BLaER1 treated with 17β-estradiol and CSF1 and Interleukin-3, amounts not matched to agents 10 nM and 100 nM (cell line): Measurements from ENCODE around the gene HNRNPM.
"Not testable (repeated sequence)": the region's sequence is repeated elsewhere in the genome, so short reads cannot be mapped to it uniquely, and the experiment has no call there.

ENCODE experiments used
- H3K27ac ChIP-seq, 11 experiments: shearing (Covaris generic); formaldehyde crosslinking; 2 replicates each; pipeline ENCODE4 v1.8.1; 2022
- H3K27me3 ChIP-seq, 11 experiments: shearing (Covaris generic); formaldehyde crosslinking; 2 replicates each; pipeline ENCODE4 v1.8.1; 2022
- H3K36me3 ChIP-seq, 11 experiments: shearing (Covaris generic); formaldehyde crosslinking; 2 replicates each; pipeline ENCODE4 v1.8.1; 2022
- H3K4me1 ChIP-seq, 10 experiments: shearing (Covaris generic); formaldehyde crosslinking; 2 replicates each; pipeline ENCODE4 v1.8.1; 2022
- H3K4me2 ChIP-seq, 11 experiments: shearing (Covaris generic); formaldehyde crosslinking; 2 replicates each; pipeline ENCODE4 v1.8.1; 2022
- H3K4me3 ChIP-seq, 10 experiments: shearing (Covaris generic); formaldehyde crosslinking; 2 replicates each; pipeline ENCODE4 v1.8.1; 2022
- H3K9ac ChIP-seq, 11 experiments: shearing (Covaris generic); formaldehyde crosslinking; 2 replicates each; pipeline ENCODE4 v1.8.1; 2022
- H3K9me3 ChIP-seq, 11 experiments: shearing (Covaris generic); formaldehyde crosslinking; replicated peaks in 1 of 11; 2 replicates each; pipeline ENCODE4 v1.8.1; 2022
- H4K20me1 ChIP-seq, 11 experiments: shearing (Covaris generic); formaldehyde crosslinking; 2 replicates each; pipeline ENCODE4 v1.8.1; 2022
- Cebpa-rat ChIP-seq, 11 experiments: shearing (Covaris generic); IDR thresholded peaks; 2 replicates each; pipeline ENCODE4 v1.8.1; 2022

Gene HNRNPM

GRCh38 chr19:8441725-8442544, 2.8 kb upstream of the HNRNPM start:
- Histone ChIP-seq H3K9me3 (no peaks in the 10 kb centered on the region), H3K4me3 (no peak overlapping the region), H4K20me1 (peaks cover 17 to 21% (median 19%) of the 10 kb centered on the region in 11 experiments), H3K9ac (no peak overlapping the region), H3K27ac (no peak overlapping the region), H3K36me3 (peaks cover 7 to 32% (median 11%) of the 10 kb centered on the region in 11 experiments), H3K4me2 (no peak overlapping the region), H3K4me1 (peaks cover 9 to 17% (median 15%) of the 10 kb centered on the region in 10 experiments), H3K27me3 (no peaks in the 10 kb centered on the region)
- no peak for TF ChIP-seq Cebpa-rat (IDR thresholded peaks at IDR 0.05)

- H3K4me2 ChIP-seq: peak overlapping the region; percentile 65 to 85 (median 78)
- not testable (repeated sequence) for H3K9me3 ChIP-seq, H3K27me3 ChIP-seq
- peaks cover 32 to 40% (median 38%) of the 10 kb centered on the region in 10 experiments for H3K4me1 ChIP-seq
- H3K4me3 ChIP-seq: peak overlapping the region; percentile 90 to 99 (median 96)
- peaks cover 15 to 36% (median 33%) of the 10 kb centered on the region in 11 experiments for H3K36me3 ChIP-seq
- H3K27ac ChIP-seq: peak overlapping the region; percentile 98 to 100 (median 99)
- peaks cover 40 to 43% (median 42%) of the 10 kb centered on the region in 11 experiments for H4K20me1 ChIP-seq
- peak overlapping the region; percentile 99 to 100 (median 99) for H3K9ac ChIP-seq
Observed at GRCh38 chr19:8444140-8444676, 567 bp upstream of the HNRNPM start.

GRCh38 chr19:8445488-8446001, 770 bp downstream of the HNRNPM start:
- H3K27ac ChIP-seq: peak overlapping the region; percentile 98 to 100 (median 99)
- TF ChIP-seq Cebpa-rat (IDR thresholded peaks at IDR 0.05): no peak
- peak overlapping the region; percentile 99 to 100 (median 99) for H3K9ac ChIP-seq
- H3K27me3 ChIP-seq: no peaks in the 10 kb centered on the region
- peaks cover 12 to 49% (median 41%) of the 10 kb centered on the region in 11 experiments; a peak in 21 of 22 replicates for H3K36me3 ChIP-seq
- peaks cover 52 to 56% (median 55%) of the 10 kb centered on the region in 11 experiments for H4K20me1 ChIP-seq
- H3K4me2 ChIP-seq: peak overlapping the region; percentile 76 to 99 (median 85)
- peaks cover 42 to 50% (median 47%) of the 10 kb centered on the region in 10 experiments for H3K4me1 ChIP-seq
- H3K9me3 ChIP-seq: no peaks in the 10 kb centered on the region
- H3K4me3 ChIP-seq: peak overlapping the region; percentile 90 to 99 (median 96)

- H3K27ac ChIP-seq: peak overlapping the region; percentile 98 to 100 (median 99); a peak in 21 of 22 replicates
- H3K9me3 ChIP-seq: no peaks in the 10 kb centered on the region
- peaks cover 58 to 63% (median 62%) of the 10 kb centered on the region in 11 experiments for H4K20me1 ChIP-seq
Observed at GRCh38 chr19:8446061-8446709, 1.4 kb downstream of the HNRNPM start.

GRCh38 chr19:8449830-8450229, 5.1 kb downstream of the HNRNPM start:
- H3K4me2 ChIP-seq: peak overlapping the region; percentile 2 to 66 (median 36); a peak in 16 of 22 replicates
- peaks cover 95 to 99% (median 98%) of the 10 kb centered on the region in 11 experiments for H4K20me1 ChIP-seq
- peaks cover 68 to 82% (median 75%) of the 10 kb centered on the region in 10 experiments for H3K4me1 ChIP-seq

More at GRCh38 chr19:8446061-8446709, 1.4 kb downstream of the HNRNPM start:
- Histone ChIP-seq H3K27me3 (no peaks in the 10 kb centered on the region), H3K4me1 (peaks cover 47 to 56% (median 51%) of the 10 kb centered on the region in 10 experiments), H3K36me3 (peaks cover 12 to 55% (median 47%) of the 10 kb centered on the region in 11 experiments; a peak in 21 of 22 replicates), H3K9ac (peak overlapping the region; percentile 99 to 100 (median 99)), H3K4me3 (peak overlapping the region; percentile 90 to 99 (median 96)), H3K4me2 (peak overlapping the region; percentile 76 to 99 (median 85))
- no peak for TF ChIP-seq Cebpa-rat (IDR thresholded peaks at IDR 0.05)

GRCh38 chr19:8451377-8451776, 6.6 kb downstream of the HNRNPM start:
- H3K9ac ChIP-seq: no peak overlapping the region

More at GRCh38 chr19:8449830-8450229, 5.1 kb downstream of the HNRNPM start:
- no peak overlapping the region for H3K27ac ChIP-seq
- no peak for TF ChIP-seq Cebpa-rat (IDR thresholded peaks at IDR 0.05)
- H3K9ac ChIP-seq: no peak overlapping the region; a peak in 1 of 22 replicates
- H3K9me3 ChIP-seq: no peaks in the 10 kb centered on the region
- peaks cover 47 to 92% (median 83%) of the 10 kb centered on the region in 11 experiments for H3K36me3 ChIP-seq
- H3K27me3 ChIP-seq: no peaks in the 10 kb centered on the region
- H3K4me3 ChIP-seq: no peak overlapping the region

GRCh38 chr19:8451885-8452284, 7.1 kb downstream of the HNRNPM start:
- Histone ChIP-seq H4K20me1 (peaks cover 98 to 100% (median 100%) of the 10 kb centered on the region in 11 experiments), H3K4me2 (peak overlapping the region in 10 of 11 experiments; percentile 17 to 52 (median 38); a peak in 20 of 22 replicates), H3K4me1 (peaks cover 60 to 84% (median 73%) of the 10 kb centered on the region in 10 experiments), H3K36me3 (peaks cover 61 to 100% (median 95%) of the 10 kb centered on the region in 11 experiments), H3K27ac (no peak overlapping the region), H3K4me3 (no peak overlapping the region), H3K27me3 (no peaks in the 10 kb centered on the region), H3K9ac (no peak overlapping the region), H3K9me3 (no peaks in the 10 kb centered on the region)
- TF ChIP-seq Cebpa-rat (IDR thresholded peaks at IDR 0.05): no peak

More at GRCh38 chr19:8451377-8451776, 6.6 kb downstream of the HNRNPM start:
- Histone ChIP-seq H3K4me1 (peaks cover 65 to 84% (median 75%) of the 10 kb centered on the region in 10 experiments), H3K27me3 (no peaks in the 10 kb centered on the region), H4K20me1 (peaks cover 98 to 100% (median 100%) of the 10 kb centered on the region in 11 experiments), H3K9me3 (no peaks in the 10 kb centered on the region), H3K4me2 (peak overlapping the region in 10 of 11 experiments; percentile 17 to 52 (median 38); a peak in 20 of 22 replicates), H3K27ac (no peak overlapping the region), H3K36me3 (peaks cover 61 to 100% (median 95%) of the 10 kb centered on the region in 11 experiments), H3K4me3 (no peak overlapping the region)
- no peak for TF ChIP-seq Cebpa-rat (IDR thresholded peaks at IDR 0.05)

- Histone ChIP-seq H3K9me3 (no peaks in the 10 kb centered on the region), H3K4me3 (no peak overlapping the region), H4K20me1 (peaks cover 98 to 100% (median 100%) of the 10 kb centered on the region in 11 experiments), H3K36me3 (peaks cover 62 to 100% (median 95%) of the 10 kb centered on the region in 11 experiments), H3K4me2 (peak overlapping the region in 10 of 11 experiments; percentile 9 to 53 (median 38); a peak in 15 of 22 replicates), H3K27me3 (no peaks in the 10 kb centered on the region), H3K4me1 (peaks cover 54 to 82% (median 68%) of the 10 kb centered on the region in 10 experiments), H3K27ac (0 out of 22 replicates have a peak overlapping the region, but pooled peaks of 1 of the 11 experiments have one; percentile 14), H3K9ac (no peak overlapping the region)
- TF ChIP-seq Cebpa-rat (IDR thresholded peaks at IDR 0.05): no peak
Observed at GRCh38 chr19:8452446-8453123, 7.8 kb downstream of the HNRNPM start.
